GM19193 (cell line): ENCODE measurements around the gene MPV17L.

Experiments
- POLR2A ChIP-seq: IDR thresholded peaks from 4 replicates; pipeline ENCODE4 v1.6.1; 2011; ENCODE audit not compliant: insufficient read depth, insufficient read length; ENCODE audit errors: extremely low read depth

The MPV17L gene

DNA sequence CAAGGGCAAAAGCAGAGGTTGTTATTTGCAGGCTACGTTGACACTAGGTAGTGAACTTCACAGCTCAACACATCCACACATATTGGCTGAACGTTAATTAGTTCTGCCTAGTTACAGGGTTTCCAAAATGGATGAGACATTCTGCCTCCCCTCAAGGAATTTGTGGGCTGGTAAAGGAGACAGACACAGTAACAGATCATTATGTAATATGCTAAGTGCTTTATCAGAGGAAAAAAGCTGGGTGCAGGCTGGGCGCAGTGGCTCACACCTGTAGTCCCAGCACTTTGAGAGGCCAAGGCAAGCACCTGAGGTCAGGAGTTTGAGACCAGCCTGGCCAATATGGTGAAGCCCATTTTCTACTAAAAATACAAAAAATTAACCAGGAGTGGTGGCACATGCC lies 65.0 kb downstream of the MPV17L start:
- TF ChIP-seq POLR2A = no peak

DNA sequence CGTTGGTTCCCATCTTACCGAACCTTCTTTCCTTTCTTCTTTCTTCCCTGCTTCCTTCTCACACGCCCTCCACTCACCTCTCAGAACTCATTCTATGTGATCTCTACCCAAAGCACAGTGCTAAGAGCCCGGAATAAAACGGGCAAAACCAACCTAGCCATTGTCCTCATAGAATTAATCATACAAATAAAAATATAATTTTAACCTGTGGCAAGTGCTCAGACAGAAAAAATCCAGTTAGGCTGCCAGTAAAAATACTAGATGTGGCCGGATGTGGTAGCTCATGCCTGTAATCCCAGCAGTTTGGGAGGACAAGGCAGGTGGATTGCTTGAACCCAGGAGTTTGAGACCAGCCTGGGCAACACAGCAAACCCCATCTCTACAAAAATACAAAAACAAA lies 65.8 kb downstream of the MPV17L start:
- TF ChIP-seq POLR2A = no peak
